Hepatocyte (in vitro differentiated cells): Measurements from ENCODE around the gene CXCL3. TPM values are rescaled to one million over a fixed set of nuclear protein-coding genes. Genes with fewer than 3 reads are reported as not detected.

Experiments
- DNase-seq: peaks from one replicate; pipeline ENCODE4 v3.0.0-alpha.2; 2016; ENCODE audit warnings: low spot score
- H2AFZ ChIP-seq: fragments of 200-600 bp; sonication (generic); 2 replicates; pipeline ENCODE4 v1.6.0; 2016; ENCODE audit warnings: antibody characterized with exemption, mild to moderate bottlenecking
- H3K27ac ChIP-seq: fragments of 200-600 bp; sonication (generic); 2 replicates; pipeline ENCODE4 v1.5.1; 2016; ENCODE audit warnings: mild to moderate bottlenecking
- H3K27me3 ChIP-seq: fragments of 200-600 bp; sonication (generic); 2 replicates; pipeline ENCODE4 v1.6.1; 2016
- H3K36me3 ChIP-seq: fragments of 200-600 bp; sonication (generic); replicated peaks from 2 replicates; pipeline ENCODE4 v1.5.1; 2016; ENCODE audit warnings: low read depth; ENCODE audit not compliant: insufficient read depth
- H3K4me1 ChIP-seq: fragments of 200-600 bp; sonication (generic); 2 replicates; pipeline ENCODE4 v1.5.1; 2016; ENCODE audit warnings: mild to moderate bottlenecking, moderate library complexity; ENCODE audit not compliant: insufficient read depth
- H3K4me2 ChIP-seq: fragments of 200-600 bp; sonication (generic); 2 replicates; pipeline ENCODE4 v1.6.0; 2016
- H3K4me3 ChIP-seq: fragments of 200-600 bp; sonication (generic); 2 replicates; pipeline ENCODE4 v1.5.1; 2016; ENCODE audit warnings: mild to moderate bottlenecking
- H3K79me2 ChIP-seq: fragments of 200-600 bp; sonication (generic); 2 replicates; pipeline ENCODE4 v1.6.0; 2017; ENCODE audit warnings: mild to moderate bottlenecking
- H3K9me2 ChIP-seq: fragments of 200-600 bp; sonication (generic); replicated peaks from 2 replicates; pipeline ENCODE4 v1.6.0; 2017; ENCODE audit warnings: mild to moderate bottlenecking; ENCODE audit not compliant: insufficient read depth
- H3K9me3 ChIP-seq: fragments of 200-600 bp; sonication (generic); 2 replicates; pipeline ENCODE4 v1.5.1; 2016; ENCODE audit warnings: low read depth, mild to moderate bottlenecking
- H4K20me1 ChIP-seq: fragments of 200-600 bp; sonication (generic); 2 replicates; pipeline ENCODE4 v1.6.0; 2016; ENCODE audit warnings: mild to moderate bottlenecking; ENCODE audit not compliant: insufficient read depth, poor library complexity, severe bottlenecking
- CTCF ChIP-seq: fragments of 200-600 bp; sonication (generic); IDR thresholded peaks from 2 replicates; pipeline ENCODE4 v1.5.1; 2016; ENCODE audit warnings: antibody characterized with exemption, mild to moderate bottlenecking; ENCODE audit not compliant: poor library complexity
- EZH2 ChIP-seq: fragments of 200-600 bp; sonication (generic); IDR thresholded peaks from 2 replicates; pipeline ENCODE4 v1.6.1; 2016; ENCODE audit warnings: antibody characterized with exemption, mild to moderate bottlenecking, borderline replicate concordance
- EZH2phosphoT487 ChIP-seq: fragments of 200-600 bp; sonication (generic); IDR thresholded peaks from one replicate; pipeline ENCODE4 v1.6.1; 2018; ENCODE audit warnings: antibody characterized with exemption, mild to moderate bottlenecking, low read depth, moderate library complexity; ENCODE audit not compliant: unreplicated experiment, severe bottlenecking
- polyA plus RNA-seq: library from polyadenylated mRNA; unstranded; fragments of >200 nt; fragmentation: Nextera tagmentation; extraction: Ambion mirVana; gene quantifications from 2 replicates; pipeline ENCODE4 v1.2.1, GENCODE V29; 2016
- total RNA-seq: library from RNA; depleted of rRNA; stranded (reverse); fragments of >200 nt; gene quantifications from 2 replicates; pipeline ENCODE4 v1.2.3, GENCODE V29; 2014

The CXCL3 gene
- total and polyA plus RNA-seq, 2 experiments from 2014 or later = 12.9 to 77.1 TPM

DNA sequence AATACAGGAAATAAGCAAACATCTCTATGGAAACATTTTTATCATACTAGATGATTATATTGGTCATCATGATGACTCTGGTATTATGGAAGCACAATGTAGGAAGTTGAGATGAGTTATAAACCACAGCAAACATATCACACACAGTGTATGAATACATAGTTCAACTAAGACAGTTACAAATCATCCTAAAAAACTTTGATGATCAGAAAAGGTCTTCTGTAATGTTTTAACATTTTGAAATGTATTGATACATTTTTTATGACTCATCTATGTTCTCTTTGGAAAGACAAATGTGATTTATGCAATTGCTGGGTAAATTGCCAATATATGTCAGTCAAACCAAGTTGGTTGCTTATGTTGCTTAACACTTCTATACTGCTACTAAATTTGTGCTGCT, 4.8 kb downstream of the CXCL3 start:
- Histone ChIP-seq H3K4me3 (no peak overlapping the region), H2AFZ (no peak overlapping the region), H4K20me1 (no peaks in the 10 kb centered on the region), H3K4me2 (no peak overlapping the region), H3K27me3 (peaks cover 9% of the 10 kb centered on the region), H3K9me3 (peaks cover 2% of the 10 kb centered on the region), H3K36me3 (no peaks in the 10 kb centered on the region), H3K79me2 (no peaks in the 10 kb centered on the region), H3K9me2 (no peaks in the 10 kb centered on the region), H3K27ac (no peak overlapping the region), H3K4me1 (no peaks in the 10 kb centered on the region)
- no peak for DNase-seq
- TF ChIP-seq EZH2phosphoT487 = no peak
- no peak for TF ChIP-seq EZH2
- TF ChIP-seq CTCF = no peak

DNA sequence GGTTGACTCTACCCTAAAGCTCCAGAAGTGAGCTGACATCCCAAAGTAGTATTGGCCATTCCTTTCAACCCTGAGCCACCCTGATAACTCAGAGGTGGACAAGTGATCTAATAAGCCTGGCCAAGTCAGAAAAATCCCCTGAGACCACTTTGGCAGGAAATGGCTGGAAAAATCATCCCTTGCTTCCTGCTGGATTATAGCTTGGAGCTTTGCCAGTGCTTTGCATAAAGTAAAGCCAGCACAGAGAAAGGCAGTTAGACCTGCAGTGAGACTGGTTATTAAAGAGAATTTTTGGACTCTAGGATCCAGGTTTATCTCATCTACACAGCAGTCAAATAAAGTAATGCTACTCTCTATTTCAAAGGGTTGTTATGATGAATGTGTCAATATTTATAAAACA, 6.4 kb downstream of the CXCL3 start:
- Histone ChIP-seq H3K9me2 (no peaks in the 10 kb centered on the region), H3K27ac (no peak overlapping the region), H3K4me2 (no peak overlapping the region), H3K79me2 (no peaks in the 10 kb centered on the region), H3K4me1 (no peaks in the 10 kb centered on the region), H3K36me3 (no peaks in the 10 kb centered on the region), H4K20me1 (no peaks in the 10 kb centered on the region), H3K4me3 (no peak overlapping the region), H3K27me3 (peaks cover 6% of the 10 kb centered on the region), H2AFZ (no peak overlapping the region), H3K9me3 (peaks cover 6% of the 10 kb centered on the region)
- TF ChIP-seq EZH2phosphoT487 = no peak
- TF ChIP-seq EZH2 = no peak
- TF ChIP-seq CTCF = no peak
- no peak for DNase-seq

GRCh38 chr4:74031576-74031975, 6.9 kb downstream of the CXCL3 start:
- TF ChIP-seq EZH2phosphoT487 = no peak
- TF ChIP-seq CTCF = no peak
- TF ChIP-seq EZH2 = no peak
- Histone ChIP-seq H2AFZ (no peak overlapping the region), H3K27ac (no peak overlapping the region), H3K79me2 (no peaks in the 10 kb centered on the region), H3K9me2 (no peaks in the 10 kb centered on the region), H3K4me3 (no peak overlapping the region), H4K20me1 (no peaks in the 10 kb centered on the region), H3K4me1 (no peaks in the 10 kb centered on the region), H3K27me3 (peaks cover 6% of the 10 kb centered on the region), H3K9me3 (peaks cover 6% of the 10 kb centered on the region), H3K4me2 (no peak overlapping the region), H3K36me3 (no peaks in the 10 kb centered on the region)
- DNase-seq = no peak

GRCh38 chr4:74030285-74030684, 8.2 kb downstream of the CXCL3 start:
- TF ChIP-seq EZH2phosphoT487 (no peak), CTCF (no peak), EZH2 (no peak)
- Histone ChIP-seq H4K20me1 (no peaks in the 10 kb centered on the region), H3K4me2 (no peak overlapping the region), H3K4me3 (no peak overlapping the region), H3K27me3 (no peaks in the 10 kb centered on the region), H3K9me3 (peaks cover 6% of the 10 kb centered on the region), H3K27ac (no peak overlapping the region), H2AFZ (no peak overlapping the region), H3K4me1 (no peaks in the 10 kb centered on the region), H3K79me2 (no peaks in the 10 kb centered on the region), H3K9me2 (no peaks in the 10 kb centered on the region), H3K36me3 (no peaks in the 10 kb centered on the region)
- no peak for DNase-seq
